ENCODE measurements around the gene RDM1.
"Not testable (repeated sequence)": the region's sequence is repeated elsewhere in the genome, so short reads cannot be mapped to it uniquely, and the experiment has no call there.

The RDM1 gene

DNA sequence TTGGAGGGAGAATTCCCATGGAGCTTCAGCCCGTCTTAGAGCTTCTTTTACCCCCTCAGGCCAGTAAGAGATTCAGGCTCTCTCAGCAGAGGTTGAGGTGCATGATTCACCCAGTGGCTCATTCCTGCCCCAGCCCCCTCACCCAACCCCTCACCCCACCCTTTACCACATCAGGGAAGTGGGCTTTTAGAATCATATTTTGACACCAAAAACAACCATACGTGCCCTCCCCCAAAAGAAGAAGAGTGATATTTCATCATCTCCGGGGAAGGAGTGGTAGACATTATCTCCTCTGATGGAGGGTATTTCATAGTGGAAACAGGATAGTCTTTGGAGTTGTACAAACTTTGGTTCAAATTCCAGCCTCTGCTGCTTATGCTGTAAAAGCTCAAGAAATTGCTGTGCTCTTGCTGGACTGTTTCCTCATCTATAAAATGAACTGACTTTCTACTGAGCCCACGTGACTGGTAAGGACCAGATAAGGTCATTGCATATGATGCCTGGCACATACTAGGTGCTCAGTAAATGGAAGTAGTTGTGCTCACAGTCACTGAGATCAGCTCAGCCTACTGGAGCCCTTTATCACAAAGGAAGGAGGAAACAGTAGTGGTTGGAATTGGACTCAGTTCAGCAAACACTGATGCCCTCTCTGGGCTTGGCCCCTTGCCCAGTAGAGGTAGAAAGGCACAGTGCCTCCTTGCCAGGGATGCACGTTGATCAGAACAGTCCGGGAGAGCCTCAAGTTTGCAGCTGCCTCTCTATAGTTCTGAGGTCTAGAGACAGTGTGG, 32.1 kb downstream of the RDM1 start:
- H3K27ac Mint-ChIP-seq, result peak overlapping the region; percentile 83
- no peaks in the 10 kb centered on the region for H3K36me3 Mint-ChIP-seq (ENCODE audit: low read depth)
- no peaks in the 10 kb centered on the region for H3K9me3 Mint-ChIP-seq
- no peak for DNase-seq
- peak overlapping the region; percentile 61 for H3K4me3 Mint-ChIP-seq
- H3K27me3 Mint-ChIP-seq, result no peaks in the 10 kb centered on the region
- H3K4me1 Mint-ChIP-seq (ENCODE audit: low read depth), result peaks cover 65% of the 10 kb centered on the region

DNA sequence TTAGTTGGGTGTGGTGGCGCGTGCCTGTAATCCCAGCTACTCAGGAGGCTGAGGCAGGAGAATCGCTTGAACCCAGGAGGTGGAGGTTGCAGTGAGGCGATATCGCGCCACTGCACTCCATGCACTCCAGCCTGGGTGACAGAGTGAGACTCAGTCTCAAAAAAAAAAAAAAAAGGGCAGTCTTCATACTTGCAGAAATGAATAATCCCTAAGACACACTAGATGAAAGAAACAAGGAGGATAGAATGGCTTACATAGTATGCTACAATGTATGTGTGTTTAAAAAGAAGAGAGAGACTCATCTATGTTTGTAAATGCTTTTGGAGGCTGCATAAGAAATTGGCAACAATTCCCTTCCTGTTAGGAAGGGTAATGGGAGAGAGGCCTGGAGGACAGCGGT, 32.8 kb downstream of the RDM1 start:
- H3K4me3 Mint-ChIP-seq, result peak overlapping the region; percentile 61
- H3K9me3 Mint-ChIP-seq; DNase-seq; H3K27me3 Mint-ChIP-seq; H3K36me3 Mint-ChIP-seq (ENCODE audit: low read depth): not testable (repeated sequence)
- H3K4me1 Mint-ChIP-seq (ENCODE audit: low read depth), result peaks cover 67% of the 10 kb centered on the region
- peak overlapping the region; percentile 83 for H3K27ac Mint-ChIP-seq

DNA sequence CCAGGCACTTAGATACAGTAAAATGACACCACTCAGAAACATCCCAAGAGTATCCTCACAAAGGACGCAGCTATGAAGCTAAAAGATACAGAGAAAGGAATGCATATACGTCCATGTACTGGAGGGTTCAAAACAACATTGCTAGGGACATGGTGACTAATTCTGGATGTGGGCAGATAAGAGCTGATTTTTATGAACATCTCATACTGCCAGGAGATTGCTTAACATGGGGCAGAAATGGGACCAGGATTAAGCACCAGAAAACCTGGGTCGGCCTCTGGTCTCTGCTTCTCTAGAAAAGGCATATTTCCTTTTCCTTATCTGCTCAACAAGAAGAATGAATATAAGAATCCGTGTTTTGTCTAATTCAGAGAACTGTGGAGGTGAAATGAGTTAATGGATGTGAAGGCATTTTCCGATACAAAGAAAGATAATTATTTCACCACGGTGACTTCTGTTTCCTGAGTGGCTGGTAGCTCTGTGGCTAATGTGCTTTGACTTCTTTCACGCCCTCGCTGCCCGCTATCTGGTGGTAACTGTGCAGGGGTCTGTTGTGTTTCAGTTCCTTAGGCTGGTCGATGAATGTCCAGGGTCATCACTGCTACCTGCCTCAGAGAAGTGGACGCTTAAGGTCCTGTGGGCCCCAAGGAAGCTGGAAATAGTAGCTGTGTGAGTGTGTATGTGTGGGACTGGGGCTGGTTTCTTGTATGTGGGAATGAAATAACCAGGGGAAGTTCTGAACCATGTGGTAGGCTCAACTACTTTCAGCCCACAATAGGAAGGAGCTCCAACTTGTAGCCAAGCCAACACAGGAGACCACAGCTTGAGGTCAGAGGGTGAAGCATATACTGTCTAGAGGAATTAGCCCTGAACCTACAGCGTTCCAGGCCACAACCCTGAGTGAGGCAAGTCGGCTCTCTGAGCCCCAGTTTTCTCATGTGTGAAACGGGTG, 34.7 kb downstream of the RDM1 start:
- peak overlapping the region; percentile 44 for H3K4me3 Mint-ChIP-seq
- no peaks in the 10 kb centered on the region for H3K27me3 Mint-ChIP-seq
- no peaks in the 10 kb centered on the region for H3K9me3 Mint-ChIP-seq
- no peaks in the 10 kb centered on the region for H3K36me3 Mint-ChIP-seq (ENCODE audit: low read depth)
- DNase-seq, result peak; percentile 51
- peaks cover 77% of the 10 kb centered on the region for H3K4me1 Mint-ChIP-seq (ENCODE audit: low read depth)
- peak overlapping the region; percentile 93 for H3K27ac Mint-ChIP-seq

DNA sequence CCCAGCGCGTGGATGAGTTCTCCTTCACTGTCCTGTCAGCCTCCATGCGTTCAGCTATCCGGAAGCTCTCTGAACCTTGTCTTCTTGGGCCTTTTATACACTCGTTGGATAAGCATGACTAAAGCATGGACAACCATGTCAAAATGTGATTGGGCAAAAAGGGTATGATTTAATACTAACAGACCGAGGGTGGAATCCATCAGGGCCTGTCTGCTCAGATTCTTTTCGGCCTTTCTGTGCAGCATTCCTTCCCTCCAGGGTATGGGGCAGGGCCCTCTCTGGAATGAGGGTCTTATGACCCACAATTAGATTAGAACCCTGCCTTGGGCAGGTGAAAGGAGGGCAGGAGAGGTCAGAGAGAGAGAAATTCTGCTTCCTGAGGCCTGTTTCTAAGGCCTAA, 36.4 kb downstream of the RDM1 start:
- Mint-ChIP-seq H3K4me3 (no peak overlapping the region), H3K36me3 (ENCODE audit: low read depth) (no peaks in the 10 kb centered on the region), H3K9me3 (no peaks in the 10 kb centered on the region), H3K27ac (no peak overlapping the region), H3K27me3 (no peaks in the 10 kb centered on the region), H3K4me1 (ENCODE audit: low read depth) (peaks cover 76% of the 10 kb centered on the region)
- no peak for DNase-seq

DNA sequence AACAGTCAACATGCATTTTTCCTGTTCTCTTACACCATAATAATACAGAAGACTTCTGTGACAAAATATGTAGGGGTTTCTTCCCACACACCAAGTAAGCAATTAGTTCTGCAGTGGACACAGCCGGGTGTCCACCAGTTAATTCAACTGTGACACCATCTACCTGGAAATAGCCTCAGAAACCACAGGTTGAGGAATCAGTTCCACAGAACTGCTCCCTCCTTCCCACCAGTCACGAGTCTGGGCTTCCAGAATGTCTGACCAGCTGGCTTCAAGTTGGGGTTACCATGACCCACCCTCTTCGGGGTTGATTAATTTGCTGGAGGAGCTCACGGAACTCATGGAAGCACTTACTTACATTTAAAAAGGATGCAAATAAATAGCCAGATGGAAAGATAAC, 36.8 kb downstream of the RDM1 start:
- Mint-ChIP-seq H3K36me3 (ENCODE audit: low read depth) (no peaks in the 10 kb centered on the region), H3K27ac (no peak overlapping the region), H3K27me3 (no peaks in the 10 kb centered on the region), H3K4me3 (no peak overlapping the region), H3K9me3 (no peaks in the 10 kb centered on the region), H3K4me1 (ENCODE audit: low read depth) (peaks cover 76% of the 10 kb centered on the region)
- no peak for DNase-seq

DNA sequence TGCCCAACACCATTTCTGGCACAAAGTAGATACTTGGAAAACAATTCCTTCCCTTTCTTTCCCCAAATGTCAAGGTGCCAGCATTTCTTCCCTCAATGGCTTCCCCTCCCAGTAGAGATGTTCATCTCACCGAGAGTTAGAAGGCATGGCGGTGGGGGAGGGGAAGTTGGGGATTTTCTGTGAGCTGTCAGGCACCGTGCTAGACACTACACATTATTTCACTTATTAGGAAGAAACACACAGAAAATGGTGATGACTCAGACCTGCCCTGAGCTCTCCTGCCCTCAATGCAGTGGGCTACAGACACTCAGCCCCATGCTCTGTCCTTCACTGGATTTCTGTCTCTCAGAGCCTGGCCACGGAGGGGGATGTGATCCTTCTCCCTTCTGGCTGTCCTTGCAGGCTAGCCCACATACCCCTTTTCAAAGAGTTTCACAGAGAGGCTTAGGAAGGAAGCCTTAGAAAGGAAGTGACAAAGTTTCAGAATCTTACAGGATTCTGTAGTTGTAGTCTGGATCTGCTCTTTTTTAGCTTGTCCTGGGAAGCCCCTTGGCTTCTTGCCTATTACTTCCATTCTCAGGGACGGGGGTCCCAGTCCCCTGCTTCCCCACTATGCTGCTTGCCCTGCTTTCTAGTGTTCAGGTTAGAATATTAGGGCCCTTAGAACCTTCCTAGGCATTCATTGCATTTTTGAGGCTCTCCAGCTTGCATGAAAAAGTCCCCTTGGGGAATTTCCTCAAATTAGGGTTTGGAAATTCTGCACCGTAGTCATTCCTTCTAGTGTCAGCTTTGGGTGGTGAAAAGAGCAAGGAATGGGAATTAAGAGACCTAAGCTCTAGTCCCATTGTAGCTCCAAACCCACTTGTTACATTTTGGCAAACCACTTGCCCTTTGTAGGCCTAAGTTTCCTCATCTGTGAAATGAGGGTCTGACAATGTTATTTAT, 38.2 kb downstream of the RDM1 start:
- Mint-ChIP-seq H3K4me3 (peak overlapping the region; percentile 35), H3K27ac (peak overlapping the region; percentile 75), H3K36me3 (ENCODE audit: low read depth) (no peaks in the 10 kb centered on the region), H3K9me3 (no peaks in the 10 kb centered on the region), H3K27me3 (no peaks in the 10 kb centered on the region), H3K4me1 (ENCODE audit: low read depth) (peaks cover 71% of the 10 kb centered on the region)
- peak; percentile 71 for DNase-seq

DNA sequence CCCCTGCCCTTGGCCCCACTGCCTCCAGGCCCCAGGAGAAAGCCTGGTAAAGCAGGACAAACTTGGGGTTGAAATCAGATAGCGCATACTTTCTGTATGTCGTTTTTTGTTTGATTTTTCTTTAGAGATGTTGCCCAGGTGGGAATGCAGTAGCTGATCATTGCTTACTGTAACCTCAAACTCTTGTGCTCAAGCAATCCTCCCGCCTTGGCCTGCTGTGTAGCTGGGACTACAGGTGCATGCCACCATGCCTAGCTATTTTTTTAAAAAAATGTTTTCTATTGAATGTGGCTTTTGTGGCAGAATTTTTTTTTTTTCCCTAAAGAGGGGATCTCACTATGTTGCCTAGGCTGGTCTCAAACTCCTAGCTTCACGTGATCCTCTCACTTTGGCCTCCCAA, 39.3 kb downstream of the RDM1 start:
- DNase-seq, result no peak
- H3K27me3 Mint-ChIP-seq, result no peaks in the 10 kb centered on the region
- no peaks in the 10 kb centered on the region for H3K9me3 Mint-ChIP-seq
- H3K36me3 Mint-ChIP-seq (ENCODE audit: low read depth), result no peaks in the 10 kb centered on the region
- no peak overlapping the region for H3K4me3 Mint-ChIP-seq
- H3K4me1 Mint-ChIP-seq (ENCODE audit: low read depth), result peaks cover 68% of the 10 kb centered on the region
- peak overlapping the region; percentile 31 for H3K27ac Mint-ChIP-seq

DNA sequence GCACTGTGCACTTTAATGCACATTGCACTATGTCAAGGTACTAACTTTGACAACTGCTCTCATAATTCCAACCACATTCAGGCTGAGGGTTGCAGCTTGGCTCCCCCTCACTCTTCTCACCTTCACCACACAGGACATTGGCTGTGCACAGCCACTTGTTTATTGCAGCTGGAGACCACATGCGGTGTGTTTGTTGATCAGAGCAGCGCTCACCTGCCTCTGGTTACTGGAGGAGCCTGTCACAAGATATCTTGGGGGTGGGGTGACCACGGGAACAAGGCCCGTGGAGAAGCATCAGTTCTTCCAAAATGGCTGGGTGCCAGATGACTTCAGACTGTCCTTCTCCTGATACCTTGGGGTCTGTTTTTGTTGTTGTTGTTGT, 39.8 kb downstream of the RDM1 start:
- Mint-ChIP-seq H3K27ac (peak overlapping the region; percentile 31), H3K9me3 (no peaks in the 10 kb centered on the region), H3K27me3 (no peaks in the 10 kb centered on the region), H3K36me3 (ENCODE audit: low read depth) (no peaks in the 10 kb centered on the region), H3K4me1 (ENCODE audit: low read depth) (peaks cover 63% of the 10 kb centered on the region), H3K4me3 (no peak overlapping the region)
- DNase-seq, result peak; percentile 48

DNA sequence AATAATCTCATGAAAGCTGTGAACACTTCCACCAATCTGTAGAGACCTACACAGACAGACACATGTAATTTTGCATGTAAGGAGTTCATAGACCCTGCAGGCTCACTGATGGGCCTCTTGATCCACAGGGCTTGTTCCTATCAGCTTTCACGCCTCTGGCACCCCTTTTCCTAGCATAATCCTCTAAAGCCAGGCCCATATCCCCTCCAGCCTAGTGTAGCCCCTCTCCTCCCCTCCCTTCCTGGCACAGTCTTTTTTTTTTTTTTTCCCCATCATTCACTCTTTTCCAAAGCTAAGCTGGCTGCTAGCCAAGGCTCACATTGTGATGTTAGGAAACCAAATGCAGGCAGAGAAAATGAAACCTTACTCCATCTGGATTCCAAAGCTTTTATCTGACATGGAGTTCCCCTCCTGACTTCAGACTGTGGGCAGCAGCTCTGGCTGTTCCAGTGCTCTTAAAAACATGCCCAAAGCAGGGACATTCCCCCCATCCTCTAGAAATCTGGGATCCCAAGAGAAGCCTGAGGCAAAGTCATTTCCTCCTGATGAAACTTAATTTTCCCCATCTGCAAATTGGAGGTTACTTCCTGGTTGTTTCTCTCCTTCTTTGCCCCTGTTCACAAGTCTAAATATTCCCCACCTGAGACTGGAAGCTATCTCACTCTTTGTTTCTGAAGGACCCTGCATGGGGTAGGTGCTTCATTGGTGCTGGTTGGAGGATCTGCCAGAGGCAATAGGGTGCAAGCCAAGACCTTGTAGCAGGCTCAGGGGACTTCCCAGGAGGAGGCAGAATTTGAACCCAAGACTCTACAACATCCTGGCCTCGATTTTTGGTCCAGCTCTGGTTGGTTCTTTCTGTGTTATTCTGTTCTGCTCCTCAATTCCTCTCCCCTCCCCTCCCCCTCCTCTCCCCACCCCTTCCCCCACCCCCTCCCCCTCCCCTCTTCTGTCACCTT, 40.5 kb downstream of the RDM1 start:
- H3K27ac Mint-ChIP-seq, result no peak overlapping the region
- no peak for DNase-seq
- no peak overlapping the region for H3K4me3 Mint-ChIP-seq
- no peaks in the 10 kb centered on the region for H3K36me3 Mint-ChIP-seq (ENCODE audit: low read depth)
- no peaks in the 10 kb centered on the region for H3K27me3 Mint-ChIP-seq
- H3K9me3 Mint-ChIP-seq, result no peaks in the 10 kb centered on the region
- H3K4me1 Mint-ChIP-seq (ENCODE audit: low read depth), result peaks cover 61% of the 10 kb centered on the region

DNA sequence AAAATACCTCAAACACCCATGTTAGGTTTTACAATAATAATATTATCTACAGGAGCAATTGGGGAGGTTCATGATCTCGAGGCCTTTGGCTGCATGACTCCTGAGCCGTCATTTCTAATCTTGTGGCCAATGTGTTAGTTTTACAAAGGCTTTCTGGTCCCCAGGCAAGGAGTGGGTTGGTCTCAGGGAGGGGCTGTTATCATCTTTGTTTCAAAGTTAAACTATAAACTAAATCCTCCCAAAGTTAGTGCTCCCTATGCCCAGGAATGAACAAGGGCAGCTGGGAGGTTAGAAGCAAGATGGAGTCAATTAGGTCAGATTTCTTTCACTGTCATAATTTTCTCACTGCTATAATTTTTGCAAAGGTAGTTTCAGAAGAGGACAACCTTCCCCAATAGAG, 41.3 kb downstream of the RDM1 start:
- Mint-ChIP-seq H3K27ac (peak overlapping the region; percentile 66), H3K4me1 (ENCODE audit: low read depth) (peaks cover 60% of the 10 kb centered on the region), H3K27me3 (no peaks in the 10 kb centered on the region), H3K4me3 (no peak overlapping the region), H3K36me3 (ENCODE audit: low read depth) (no peaks in the 10 kb centered on the region), H3K9me3 (no peaks in the 10 kb centered on the region)
- DNase-seq, result no peak

DNA sequence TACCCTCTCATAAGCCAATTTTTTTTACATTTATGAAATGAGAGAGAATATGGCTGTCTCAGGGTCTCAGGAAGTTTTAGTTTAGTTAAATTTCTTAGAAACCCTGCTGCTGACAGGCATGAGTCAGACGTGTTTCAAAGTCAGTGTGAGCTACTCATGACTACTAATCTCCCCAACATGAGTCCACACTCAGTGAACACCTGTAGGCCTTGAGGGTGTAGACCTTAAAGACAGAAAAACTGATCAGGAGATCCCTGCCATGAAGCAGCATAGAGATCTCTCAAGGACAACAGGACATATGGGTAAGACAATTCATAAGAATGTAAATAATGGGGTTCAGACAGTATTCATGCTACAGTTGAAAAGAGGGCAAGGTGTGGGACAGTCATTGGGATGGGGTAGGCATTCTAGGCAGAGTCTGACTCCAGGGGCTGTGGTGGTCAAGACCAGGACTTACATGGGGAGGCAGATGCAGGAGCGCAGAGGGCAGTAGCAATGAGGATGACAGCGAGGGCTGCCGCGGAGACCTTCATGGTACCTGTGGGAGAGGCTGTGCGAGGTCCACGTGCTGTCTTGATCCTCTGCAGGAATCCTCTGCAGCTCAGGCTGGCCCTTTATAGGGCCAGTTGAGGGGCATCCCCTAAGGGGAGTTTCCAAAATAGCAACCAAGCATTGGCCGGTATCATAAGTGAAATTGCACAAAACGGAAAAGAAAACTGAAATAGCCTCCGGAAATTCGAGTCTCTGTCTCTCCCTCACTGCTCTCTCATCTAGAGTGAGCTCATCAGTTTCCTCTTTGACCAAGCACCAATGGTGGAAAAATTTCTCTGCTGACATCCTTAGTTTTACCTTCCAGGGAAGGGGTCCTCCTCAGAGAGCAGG, 50.6 kb downstream of the RDM1 start, which contains the start of gene CCL5:
CCL5 (minus strand) TSS at position 588 of the 882 bp plus-strand sequence.
- Mint-ChIP-seq H3K27me3 (no peaks in the 10 kb centered on the region), H3K9me3 (no peaks in the 10 kb centered on the region), H3K36me3 (ENCODE audit: low read depth) (peaks cover 14% of the 10 kb centered on the region), H3K4me1 (ENCODE audit: low read depth) (peaks cover 64% of the 10 kb centered on the region), H3K4me3 (peak within 1 kb of the TSS; percentile 77), H3K27ac (peak within 1 kb of the TSS; percentile 96)
- DNase-seq, result peak; percentile 67

DNA sequence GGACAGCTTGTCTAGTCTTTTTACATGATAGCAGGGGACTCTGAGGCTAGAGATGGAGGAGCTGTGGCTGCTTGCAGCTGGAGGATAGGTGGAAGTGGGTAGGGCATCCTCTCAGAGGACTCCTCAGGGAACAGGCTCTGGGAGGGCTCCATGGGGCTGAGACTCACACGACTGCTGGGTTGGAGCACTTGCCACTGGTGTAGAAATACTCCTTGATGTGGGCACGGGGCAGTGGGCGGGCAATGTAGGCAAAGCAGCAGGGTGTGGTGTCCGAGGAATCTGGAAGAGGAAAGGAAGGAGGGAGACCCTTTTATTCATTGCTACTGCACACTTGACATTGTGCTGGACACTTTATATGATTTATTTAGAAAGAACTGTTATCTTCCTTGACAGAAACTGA, 52.2 kb downstream of the RDM1 start:
- no peaks in the 10 kb centered on the region for H3K9me3 Mint-ChIP-seq
- H3K27ac Mint-ChIP-seq, result peak overlapping the region; percentile 96
- H3K36me3 Mint-ChIP-seq (ENCODE audit: low read depth), result peaks cover 23% of the 10 kb centered on the region
- no peak for DNase-seq
- H3K4me1 Mint-ChIP-seq (ENCODE audit: low read depth), result peaks cover 68% of the 10 kb centered on the region
- H3K27me3 Mint-ChIP-seq, result no peaks in the 10 kb centered on the region
- H3K4me3 Mint-ChIP-seq, result peak overlapping the region; percentile 77

Data from activated T-cell treated with anti-CD3 and anti-CD28 coated beads, Interleukin-2, amount 50 U/mL, for 24 hours (primary cell).